Peyer's patch (tissue), 4 donors: ENCODE measurements around the gene F8A1.

Experiments
- CTCF ChIP-seq, 6 experiments: fragments of 450-650 bp in 4 of 6; fragments of 200-600 bp in 2 of 6; sonication (generic) in 1 of 6; IDR thresholded peaks; one replicate each; pipeline ENCODE4 v1.5.1; 2017 to 2019; ENCODE audit warnings: antibody characterized with exemption in 6 of 6, mild to moderate bottlenecking in 3 of 6, moderate library complexity in 1 of 6
- POLR2A ChIP-seq, 2 donors: fragments of 450-650 bp; IDR thresholded peaks; one replicate each; pipeline ENCODE4 v1.5.1; 2017; ENCODE audit warnings: antibody characterized with exemption in 2 of 2, mild to moderate bottlenecking in 2 of 2, moderate library complexity in 2 of 2

GRCh38 chrX:154900323-154900722, 14.2 kb downstream of the F8A1 start:
- TF ChIP-seq POLR2A (IDR thresholded peaks at IDR 0.05) (no peak), CTCF (IDR thresholded peaks at IDR 0.05) (no peak)
